DMS 273 (cell line): ENCODE measurements around the gene RBM22.
"Not testable (repeated sequence)": the region's sequence is repeated elsewhere in the genome, so short reads cannot be mapped to it uniquely, and the experiment has no call there.

Source experiments
- DNase-seq: peaks from one replicate; lab custom pipeline; 2025; ENCODE audit not compliant: unreplicated experiment; lab: John Stamatoyannopoulos, UW

Gene RBM22

GRCh38 chr5:150700594-150701377, at the start of gene RBM22:
TSS of gene RBM22 (minus strand) at chr5:150701062. CDS start at chr5:150700985, 77 bp downstream.
- peak; percentile 97 for DNase-seq

GRCh38 chr5:150750469-150750868, 49.6 kb upstream of the RBM22 start:
- DNase-seq = no peak

GRCh38 chr5:150743142-150743488, 42.3 kb upstream of the RBM22 start:
- DNase-seq = not testable (repeated sequence)

- DNase-seq = not testable (repeated sequence)
Observed at GRCh38 chr5:150742455-150743141, 41.7 kb upstream of the RBM22 start.

GRCh38 chr5:150740992-150741391, 40.1 kb upstream of the RBM22 start:
- DNase-seq = no peak

GRCh38 chr5:150738862-150739261, 38.0 kb upstream of the RBM22 start:
- no peak for DNase-seq

GRCh38 chr5:150734579-150735384, 33.9 kb upstream of the RBM22 start:
- DNase-seq = peak; percentile 43

- DNase-seq = no peak
Observed at GRCh38 chr5:150731669-150732242, 30.9 kb upstream of the RBM22 start.

- DNase-seq = peak; percentile 12
Observed at GRCh38 chr5:150729859-150730258, 29.0 kb upstream of the RBM22 start.

- no peak for DNase-seq
Observed at GRCh38 chr5:150723845-150724244, 23.0 kb upstream of the RBM22 start.

- DNase-seq = peak; percentile 26
Observed at GRCh38 chr5:150710165-150710564, 9.3 kb upstream of the RBM22 start.

GRCh38 chr5:150706776-150707390, 6.0 kb upstream of the RBM22 start:
- DNase-seq = no peak

GRCh38 chr5:150703762-150704161, 2.9 kb upstream of the RBM22 start:
- no peak for DNase-seq

GRCh38 chr5:150700246-150700593, 642 bp downstream of the RBM22 start:
- DNase-seq = no peak

- peak; percentile 10 for DNase-seq
Observed at GRCh38 chr5:150694612-150695011, 6.2 kb downstream of the RBM22 start.

- DNase-seq = no peak
Observed at GRCh38 chr5:150692276-150692675, 8.6 kb downstream of the RBM22 start.

- no peak for DNase-seq
Observed at GRCh38 chr5:150690760-150691159, 10.1 kb downstream of the RBM22 start.

GRCh38 chr5:150689120-150689519, 11.7 kb downstream of the RBM22 start:
- no peak for DNase-seq

- DNase-seq = no peak
Observed at GRCh38 chr5:150676578-150676977, 24.3 kb downstream of the RBM22 start.

- no peak for DNase-seq
Observed at GRCh38 chr5:150675069-150675468, 25.8 kb downstream of the RBM22 start.

- no peak for DNase-seq
Observed at GRCh38 chr5:150674341-150674821, 26.5 kb downstream of the RBM22 start.
